Endothelial cell (in vitro differentiated cells): ENCODE results near the gene SHROOM3. TPM values are rescaled to one million over a fixed set of nuclear protein-coding genes. Genes with fewer than 3 reads are reported as not detected.

Experiments
- DNase-seq: peaks from one replicate; pipeline ENCODE4 v3.0.0; 2021; ENCODE audit warnings: low spot score
- H3K27ac Mint-ChIP-seq: one replicate; pipeline ENCODE4 v1.8.0; 2021; ENCODE audit warnings: mixed read lengths, inconsistent platforms; ENCODE audit not compliant: unreplicated experiment
- H3K27me3 Mint-ChIP-seq: one replicate; pipeline ENCODE4 v1.8.0; 2021; ENCODE audit warnings: mild to moderate bottlenecking, moderate library complexity, mixed read lengths, inconsistent platforms; ENCODE audit not compliant: unreplicated experiment
- H3K36me3 Mint-ChIP-seq: one replicate; pipeline ENCODE4 v1.8.0; 2021; ENCODE audit warnings: mild to moderate bottlenecking, low read depth, mixed read lengths, inconsistent platforms; ENCODE audit not compliant: unreplicated experiment
- H3K4me1 Mint-ChIP-seq: one replicate; pipeline ENCODE4 v1.8.0; 2021; ENCODE audit warnings: mild to moderate bottlenecking, mixed read lengths, inconsistent platforms; ENCODE audit not compliant: unreplicated experiment
- H3K4me3 Mint-ChIP-seq: one replicate; pipeline ENCODE4 v1.8.0; 2021; ENCODE audit warnings: mild to moderate bottlenecking, mixed read lengths, inconsistent platforms; ENCODE audit not compliant: unreplicated experiment
- H3K9me3 Mint-ChIP-seq: one replicate; pipeline ENCODE4 v1.8.0; 2021; ENCODE audit warnings: mixed read lengths, inconsistent platforms; ENCODE audit not compliant: unreplicated experiment
- CTCF ChIP-seq: fragments of 200-600 bp; sonication (generic); IDR thresholded peaks from one replicate; pipeline ENCODE4 v1.5.0; 2021; ENCODE audit warnings: antibody characterized with exemption; ENCODE audit not compliant: unreplicated experiment
- total RNA-seq: library from RNA; stranded (reverse); fragmentation: NEBNext Ultra II Directional; extraction: Animal tissue kit (Norgen Biotek cat#: 25700); gene quantifications from one replicate; pipeline ENCODE4 v1.2.1, GENCODE V29; 2021; ENCODE audit not compliant: unreplicated experiment

Gene SHROOM3
- total RNA-seq, 1 donor from 2014 or later: 7.9 TPM

- no peak overlapping the region for H3K4me3 Mint-ChIP-seq
- H3K9me3 Mint-ChIP-seq: no peaks in the 10 kb centered on the region
- TF ChIP-seq CTCF: no peak
- DNase-seq: no peak
- H3K27me3 Mint-ChIP-seq: peaks cover 2% of the 10 kb centered on the region
- peaks cover 7% of the 10 kb centered on the region for H3K4me1 Mint-ChIP-seq
- no peaks in the 10 kb centered on the region for H3K36me3 Mint-ChIP-seq
- no peak overlapping the region for H3K27ac Mint-ChIP-seq
These were observed 90.7 kb downstream of the SHROOM3 start for GRCh38 chr4:76525751-76526150.

- Mint-ChIP-seq H3K27ac (no peak overlapping the region), H3K36me3 (no peaks in the 10 kb centered on the region), H3K4me1 (peaks cover 7% of the 10 kb centered on the region), H3K4me3 (no peak overlapping the region), H3K27me3 (peaks cover 2% of the 10 kb centered on the region), H3K9me3 (no peaks in the 10 kb centered on the region)
- DNase-seq: no peak
- no peak for TF ChIP-seq CTCF
These were observed 91.6 kb downstream of the SHROOM3 start for GRCh38 chr4:76526585-76526990.

GRCh38 chr4:76527666-76528065 lies 92.6 kb downstream of the SHROOM3 start:
- Mint-ChIP-seq H3K27ac (no peak overlapping the region), H3K9me3 (no peaks in the 10 kb centered on the region), H3K27me3 (peaks cover 2% of the 10 kb centered on the region), H3K36me3 (no peaks in the 10 kb centered on the region), H3K4me1 (peaks cover 7% of the 10 kb centered on the region), H3K4me3 (no peak overlapping the region)
- no peak for DNase-seq
- no peak for TF ChIP-seq CTCF

GRCh38 chr4:76531597-76531996 lies 96.6 kb downstream of the SHROOM3 start:
- H3K36me3 Mint-ChIP-seq: no peaks in the 10 kb centered on the region
- DNase-seq: no peak
- no peaks in the 10 kb centered on the region for H3K9me3 Mint-ChIP-seq
- no peak for TF ChIP-seq CTCF
- H3K27me3 Mint-ChIP-seq: peaks cover 2% of the 10 kb centered on the region
- H3K4me1 Mint-ChIP-seq: peaks cover 4% of the 10 kb centered on the region
- H3K27ac Mint-ChIP-seq: no peak overlapping the region
- no peak overlapping the region for H3K4me3 Mint-ChIP-seq

GRCh38 chr4:76532805-76533204 lies 97.8 kb downstream of the SHROOM3 start:
- Mint-ChIP-seq H3K27me3 (peaks cover 2% of the 10 kb centered on the region), H3K36me3 (no peaks in the 10 kb centered on the region), H3K4me1 (no peaks in the 10 kb centered on the region), H3K4me3 (no peak overlapping the region), H3K9me3 (no peaks in the 10 kb centered on the region), H3K27ac (no peak overlapping the region)
- no peak for DNase-seq
- TF ChIP-seq CTCF: no peak
